ENCODE measurements around the gene IL10RB. TPM values are rescaled to one million over a fixed set of nuclear protein-coding genes. Genes with fewer than 3 reads are reported as not detected.

Gene IL10RB
- total and polyA plus RNA-seq, 2 of the 4 experiments (the other 2 are of a cell fraction): 20.1 to 45.2 TPM

DNA sequence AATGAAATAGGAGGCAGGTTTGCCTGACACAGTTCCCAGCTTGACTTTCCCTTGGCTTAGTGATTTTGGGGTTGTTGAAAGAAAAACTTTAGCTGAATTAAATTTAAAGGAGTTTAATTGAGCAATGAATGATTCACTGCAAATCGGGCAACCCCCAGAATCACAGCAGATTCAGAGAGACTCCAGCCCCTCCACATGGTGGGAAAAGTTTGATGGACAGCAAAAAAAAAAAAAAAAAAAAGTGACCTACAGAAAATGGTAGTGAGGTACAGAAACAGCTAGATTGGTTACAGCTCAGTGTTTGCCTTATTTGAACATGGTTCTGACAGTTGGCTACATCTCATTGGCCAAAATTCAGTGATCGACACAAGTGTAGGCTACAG is 49.0 kb upstream of the IL10RB start:
- Histone ChIP-seq H3K4me1 (ENCODE audit: control insufficient read depth, insufficient read depth, low read length) (peaks cover 5% of the 10 kb centered on the region), H3K56ac (ENCODE audit: extremely low read depth, insufficient read depth, low read length) (no peak overlapping the region), H3K4me2 (ENCODE audit: low read depth, low read length) (no peak overlapping the region), H2BK15ac (ENCODE audit: low read depth, low read length) (no peak overlapping the region), H2BK5ac (ENCODE audit: low read depth, low read length, poor library complexity, severe bottlenecking) (no peak overlapping the region), H4K8ac (ENCODE audit: low read depth in 2 of 2, low read length in 2 of 2) (no peak overlapping the region), H3K9me3 (ENCODE audit: control insufficient read depth, insufficient read depth, low read length) (0 out of 2 replicates have a peak, but pooled peaks cover 2% of the 10 kb centered on the region), H3K23ac (ENCODE audit: low read depth, low read length) (no peak overlapping the region), H3K4me3 (ENCODE audit: insufficient read depth, low read depth, low read length) (no peak overlapping the region), H2BK20ac (ENCODE audit: low read depth, low read length) (no peak overlapping the region), H4K91ac (ENCODE audit: insufficient read depth, low read depth, low read length) (no peak overlapping the region), H3K14ac (replicated peaks; ENCODE audit: low read depth, low read length) (no peak overlapping the region), H2AK9ac (replicated peaks; ENCODE audit: low read depth, low read length, poor library complexity) (no peak overlapping the region), H3K27ac (ENCODE audit: insufficient read depth, low read length) (no peak overlapping the region), H2BK120ac (ENCODE audit: low read depth, low read length) (no peak overlapping the region), H3K18ac (ENCODE audit: low read depth, low read length) (no peak overlapping the region), H3K27me3 (ENCODE audit: control insufficient read depth, insufficient read depth, low read length) (peaks cover 8% of the 10 kb centered on the region), H3K4ac (ENCODE audit: low read depth, low read length) (no peak overlapping the region), H4K20me1 (ENCODE audit: insufficient read depth, low read length) (no peaks in the 10 kb centered on the region), H3K9me1 (ENCODE audit: insufficient read depth, low read length) (peaks cover under 1% of the 10 kb centered on the region; the same call in 1 of the 2 replicates), H3K79me1 (ENCODE audit: low read depth in 1 of 2, low read length in 2 of 2) (no peaks in the 10 kb centered on the region), H2AFZ (replicated peaks; ENCODE audit: low read length, poor library complexity) (no peak overlapping the region), H2AK5ac (ENCODE audit: low read depth, low read length) (no peak overlapping the region), H3K9ac (ENCODE audit: low read depth, low read length) (no peak overlapping the region), H3K36me3 (ENCODE audit: control insufficient read depth, insufficient read depth, low read length) (no peaks in the 10 kb centered on the region), H4K5ac (ENCODE audit: low read depth, low read length) (no peak overlapping the region)
- DNase-seq: no peak
- TF ChIP-seq, protein P1, sequence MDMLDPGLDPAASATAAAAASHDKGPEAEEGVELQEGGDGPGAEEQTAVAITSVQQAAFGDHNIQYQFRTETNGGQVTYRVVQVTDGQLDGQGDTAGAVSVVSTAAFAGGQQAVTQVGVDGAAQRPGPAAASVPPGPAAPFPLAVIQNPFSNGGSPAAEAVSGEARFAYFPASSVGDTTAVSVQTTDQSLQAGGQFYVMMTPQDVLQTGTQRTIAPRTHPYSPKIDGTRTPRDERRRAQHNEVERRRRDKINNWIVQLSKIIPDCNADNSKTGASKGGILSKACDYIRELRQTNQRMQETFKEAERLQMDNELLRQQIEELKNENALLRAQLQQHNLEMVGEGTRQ (IDR thresholded peaks at IDR 0.05; ENCODE audit: low read depth, low read length): no peak
- TF ChIP-seq MAFK (IDR thresholded peaks at IDR 0.05; ENCODE audit: low read depth, low read length): no peak
- no peak for TF ChIP-seq SMC3 (IDR thresholded peaks at IDR 0.05; ENCODE audit: low read depth, low read length)
- no peak for TF ChIP-seq CEBPB (IDR thresholded peaks at IDR 0.05; ENCODE audit: low read depth, low read length)
- no peak for TF ChIP-seq CHD1 (IDR thresholded peaks at IDR 0.05; ENCODE audit: low read depth, low read length)
- TF ChIP-seq, protein P2, sequence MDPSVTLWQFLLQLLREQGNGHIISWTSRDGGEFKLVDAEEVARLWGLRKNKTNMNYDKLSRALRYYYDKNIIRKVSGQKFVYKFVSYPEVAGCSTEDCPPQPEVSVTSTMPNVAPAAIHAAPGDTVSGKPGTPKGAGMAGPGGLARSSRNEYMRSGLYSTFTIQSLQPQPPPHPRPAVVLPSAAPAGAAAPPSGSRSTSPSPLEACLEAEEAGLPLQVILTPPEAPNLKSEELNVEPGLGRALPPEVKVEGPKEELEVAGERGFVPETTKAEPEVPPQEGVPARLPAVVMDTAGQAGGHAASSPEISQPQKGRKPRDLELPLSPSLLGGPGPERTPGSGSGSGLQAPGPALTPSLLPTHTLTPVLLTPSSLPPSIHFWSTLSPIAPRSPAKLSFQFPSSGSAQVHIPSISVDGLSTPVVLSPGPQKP (IDR thresholded peaks at IDR 0.05; ENCODE audit: borderline replicate concordance, low read depth, low read length): no peak
- no peak for TF ChIP-seq BHLHE40 (IDR thresholded peaks at IDR 0.05; ENCODE audit: low read depth, low read length)
- TF ChIP-seq RFX5 (IDR thresholded peaks at IDR 0.05; ENCODE audit: low read depth, low read length): no peak
- TF ChIP-seq MXI1 (IDR thresholded peaks at IDR 0.05; ENCODE audit: borderline replicate concordance, low read depth, low read length): no peak
- TF ChIP-seq RCOR1 (IDR thresholded peaks at IDR 0.05; ENCODE audit: insufficient replicate concordance, low read length): no peak
- no peak for TF ChIP-seq POLR2A (IDR thresholded peaks at IDR 0.05; ENCODE audit: low read depth, low read length)
- no peak for TF ChIP-seq NFE2L2 (IDR thresholded peaks at IDR 0.05; ENCODE audit: low read depth, low read length)
- no peak for TF ChIP-seq RAD21 (IDR thresholded peaks at IDR 0.05; ENCODE audit: low read length)
- no peak for TF ChIP-seq MAZ (IDR thresholded peaks at IDR 0.05; ENCODE audit: borderline replicate concordance, low read depth, low read length)
- TF ChIP-seq FOS (IDR thresholded peaks at IDR 0.05; ENCODE audit: low read depth, low read length): no peak
- TF ChIP-seq, protein P3, sequence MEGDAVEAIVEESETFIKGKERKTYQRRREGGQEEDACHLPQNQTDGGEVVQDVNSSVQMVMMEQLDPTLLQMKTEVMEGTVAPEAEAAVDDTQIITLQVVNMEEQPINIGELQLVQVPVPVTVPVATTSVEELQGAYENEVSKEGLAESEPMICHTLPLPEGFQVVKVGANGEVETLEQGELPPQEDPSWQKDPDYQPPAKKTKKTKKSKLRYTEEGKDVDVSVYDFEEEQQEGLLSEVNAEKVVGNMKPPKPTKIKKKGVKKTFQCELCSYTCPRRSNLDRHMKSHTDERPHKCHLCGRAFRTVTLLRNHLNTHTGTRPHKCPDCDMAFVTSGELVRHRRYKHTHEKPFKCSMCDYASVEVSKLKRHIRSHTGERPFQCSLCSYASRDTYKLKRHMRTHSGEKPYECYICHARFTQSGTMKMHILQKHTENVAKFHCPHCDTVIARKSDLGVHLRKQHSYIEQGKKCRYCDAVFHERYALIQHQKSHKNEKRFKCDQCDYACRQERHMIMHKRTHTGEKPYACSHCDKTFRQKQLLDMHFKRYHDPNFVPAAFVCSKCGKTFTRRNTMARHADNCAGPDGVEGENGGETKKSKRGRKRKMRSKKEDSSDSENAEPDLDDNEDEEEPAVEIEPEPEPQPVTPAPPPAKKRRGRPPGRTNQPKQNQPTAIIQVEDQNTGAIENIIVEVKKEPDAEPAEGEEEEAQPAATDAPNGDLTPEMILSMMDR (conservative IDR thresholded peaks at IDR 0.05; ENCODE audit: low read depth, low read length): no peak
- WGBS, 2 experiments (ENCODE audit: extremely low coverage in 2 of 2, insufficient read length in 1 of 2): no CpG with 5 or more reads among the region's 2 CpGs
- dilution Hi-C loops (cut with HindIII; ENCODE audit: low sequenced_read_pairs, unreplicated experiment): no loop called here
- BruUV-seq (replicated peaks): no TSS peak
- POLR2A ChIA-PET (ENCODE audit: unreplicated experiment): interaction anchor here (0.6 kb wide), 1 partner anchor 8 kb away, joined by 9 read pairs; no protein-coding TSS in a partner anchor
- no peak for ATAC-seq (ENCODE audit: low read depth)
- in situ Hi-C loops (cut with MboI; ENCODE audit: low sequenced_read_pairs): no loop called here
- CTCF ChIA-PET: no interaction called here
- intact Hi-C loops (cut with micrococcal nuclease): no loop called here

All from IMR-90 (cell line).